Calu3 (cell line): ENCODE results near the gene AP1G2. TPM values are rescaled to one million over a fixed set of nuclear protein-coding genes. Genes with fewer than 3 reads are reported as not detected.

Source experiments
- BruUV-seq: library from RNA; stranded (reverse); fragments of 400-500 nt; replicated peaks from 2 replicates; lab custom pipeline; 2021; lab: Mats Ljungman, UMichigan
- CTCF ChIA-PET: fragments of 300-600 bp; sonication (Branson Sonifier 250); formaldehyde crosslinking; loops from one replicate; lab custom pipeline; 2022; ENCODE audit warnings: antibody characterized with exemption; lab: Charles Lee
- DNase-seq: peaks from one replicate; pipeline ENCODE4 v3.0.0; 2022
- H3K27ac Mint-ChIP-seq: one replicate; pipeline ENCODE4 v1.8.0; 2022; ENCODE audit warnings: mixed read lengths; ENCODE audit not compliant: unreplicated experiment
- H3K27me3 Mint-ChIP-seq: one replicate; pipeline ENCODE4 v1.8.0; 2022; ENCODE audit warnings: mixed read lengths; ENCODE audit not compliant: unreplicated experiment
- H3K36me3 Mint-ChIP-seq: one replicate; pipeline ENCODE4 v1.8.0; 2022; ENCODE audit warnings: mild to moderate bottlenecking, moderate library complexity, mixed read lengths; ENCODE audit not compliant: insufficient read depth, unreplicated experiment
- H3K4me1 Mint-ChIP-seq: one replicate; pipeline ENCODE4 v1.8.0; 2022; ENCODE audit warnings: mild to moderate bottlenecking, low read depth, mixed read lengths; ENCODE audit not compliant: unreplicated experiment
- H3K4me3 Mint-ChIP-seq: one replicate; pipeline ENCODE4 v1.8.0; 2022; ENCODE audit warnings: mild to moderate bottlenecking, low read depth, moderate library complexity, mixed read lengths; ENCODE audit not compliant: unreplicated experiment
- H3K9me3 Mint-ChIP-seq: one replicate; pipeline ENCODE4 v1.8.0; 2022; ENCODE audit warnings: low read depth, mixed read lengths; ENCODE audit not compliant: unreplicated experiment
- CTCF ChIP-seq: fragments of 200-600 bp; IDR thresholded peaks from one replicate; pipeline ENCODE4 v1.8.0; 2022; ENCODE audit warnings: antibody characterized with exemption; ENCODE audit not compliant: unreplicated experiment
- intact Hi-C: fragments of 100-400 bp; cut with micrococcal nuclease; formaldehyde crosslinking; loops from one replicate; pipeline ENCODE4 v1.10.0; 2022; ENCODE audit not compliant: unreplicated experiment
- total RNA-seq: library from RNA; stranded (reverse); gene quantifications from 2 replicates; pipeline ENCODE4 v1.2.3, GENCODE V29; 2022

The AP1G2 gene
- total RNA-seq, 1 experiment from 2014 or later, result 152 TPM

GRCh38 chr14:23604148-23604547 is 36.6 kb upstream of the AP1G2 start:
- peaks cover 4% of the 10 kb centered on the region for H3K9me3 Mint-ChIP-seq
- H3K36me3 Mint-ChIP-seq, result no peaks in the 10 kb centered on the region
- intact Hi-C loops, result no loop called here
- peaks cover 6% of the 10 kb centered on the region for H3K4me1 Mint-ChIP-seq
- BruUV-seq, result no TSS peak
- peaks cover 31% of the 10 kb centered on the region for H3K27me3 Mint-ChIP-seq
- DNase-seq, result no peak
- CTCF ChIA-PET, result no interaction called here
- no peak for TF ChIP-seq CTCF
- no peak overlapping the region for H3K4me3 Mint-ChIP-seq
- no peak overlapping the region for H3K27ac Mint-ChIP-seq

GRCh38 chr14:23603103-23603502 is 35.5 kb upstream of the AP1G2 start:
- Mint-ChIP-seq H3K4me1 (no peaks in the 10 kb centered on the region), H3K27me3 (peaks cover 31% of the 10 kb centered on the region), H3K27ac (no peak overlapping the region), H3K4me3 (no peak overlapping the region), H3K9me3 (no peaks in the 10 kb centered on the region), H3K36me3 (no peaks in the 10 kb centered on the region)
- TF ChIP-seq CTCF, result no peak
- CTCF ChIA-PET, result interaction anchor here (0.8 kb wide), 1 partner anchor 20 kb away, joined by 3 read pairs; no protein-coding TSS in a partner anchor
- no peak for DNase-seq
- BruUV-seq, result no TSS peak
- intact Hi-C loops, result no loop called here

GRCh38 chr14:23602181-23603095 is 34.8 kb upstream of the AP1G2 start:
- intact Hi-C loops, result no loop called here
- Mint-ChIP-seq H3K9me3 (no peaks in the 10 kb centered on the region), H3K27me3 (peaks cover 26% of the 10 kb centered on the region), H3K27ac (no peak overlapping the region), H3K36me3 (no peaks in the 10 kb centered on the region), H3K4me3 (no peak overlapping the region), H3K4me1 (no peaks in the 10 kb centered on the region)
- no peak for DNase-seq
- CTCF ChIA-PET, result interaction anchor here (0.8 kb wide), 1 partner anchor 21 kb away, joined by 3 read pairs; no protein-coding TSS in a partner anchor
- BruUV-seq, result no TSS peak
- TF ChIP-seq CTCF, result no peak

GRCh38 chr14:23601845-23602180 is 34.2 kb upstream of the AP1G2 start:
- H3K36me3 Mint-ChIP-seq, result no peaks in the 10 kb centered on the region
- no TSS peak for BruUV-seq
- H3K27ac Mint-ChIP-seq, result no peak overlapping the region
- no peaks in the 10 kb centered on the region for H3K9me3 Mint-ChIP-seq
- H3K4me1 Mint-ChIP-seq, result no peaks in the 10 kb centered on the region
- no peak overlapping the region for H3K4me3 Mint-ChIP-seq
- TF ChIP-seq CTCF, result no peak
- intact Hi-C loops, result no loop called here
- no peak for DNase-seq
- H3K27me3 Mint-ChIP-seq, result peaks cover 20% of the 10 kb centered on the region
- CTCF ChIA-PET, result no interaction called here
